HCT116 (cell line): ENCODE data around the gene RIPOR2. TPM values are rescaled to one million over a fixed set of nuclear protein-coding genes. Genes with fewer than 3 reads are reported as not detected.

Source experiments
- ATAC-seq: fragments of 200-7000 bp; cut with Tn5 transposase; 2 replicates; pipeline ENCODE4 v1.9.1; 2020; ENCODE audit warnings: mild to moderate bottlenecking, moderate library complexity
- BruUV-seq: library from RNA; stranded (reverse); fragments of 400-500 nt; replicated peaks from 2 replicates; lab custom pipeline; 2021; lab: Mats Ljungman, UMichigan
- CTCF ChIA-PET: fragments of 300-600 bp; sonication (Branson Sonifier 250); formaldehyde crosslinking; loops from one replicate; lab custom pipeline; 2021; ENCODE audit warnings: antibody characterized with exemption; lab: Charles Lee
- POLR2A ChIA-PET: fragments of 300-600, 350-600 bp; sonication (Branson Sonifier 250); formaldehyde crosslinking; loops from one replicate; lab custom pipeline; 2021; ENCODE audit warnings: antibody characterized with exemption; lab: Charles Lee
- RAD21 ChIA-PET, 2 experiments: fragments of 300-600 bp; sonication (Branson Sonifier 250); formaldehyde crosslinking; loops; one replicate each; lab custom pipeline; 2023; ENCODE audit warnings: low total read pairs in 2 of 2; ENCODE audit not compliant: uncharacterized antibody in 2 of 2, unreplicated experiment in 2 of 2, low non-redundant PET in 1 of 2; lab: Charles Lee
- DNase-seq: peaks from one replicate; pipeline ENCODE4 v3.0.0-alpha.2; 2010; ENCODE audit warnings: low read depth, low spot score
- H2AFZ ChIP-seq: fragments of 200-600 bp; shearing (Covaris generic), sonication (generic); 2 replicates; pipeline ENCODE4 v1.6.1; 2017; ENCODE audit warnings: low read depth, mixed run types, mixed read lengths, antibody characterized with exemption, low read length; ENCODE audit not compliant: poor library complexity, severe bottlenecking
- H3K27ac ChIP-seq: 2 replicates; pipeline ENCODE4 v1.5.1; 2012; ENCODE audit warnings: low read depth, low read length
- H3K27me3 ChIP-seq: fragments of 200-600 bp; sonication (generic); 2 replicates; pipeline ENCODE4 v1.6.1; 2016; ENCODE audit warnings: mixed run types, low read length, mixed read lengths; ENCODE audit not compliant: insufficient read depth
- H3K36me3 ChIP-seq, 2 experiments: fragments of 200-500 bp in 1 of 2; fragments of 200-600 bp in 1 of 2; sonication (Bioruptor generic) in 1 of 2; sonication (generic) in 1 of 2; 2 replicates each; pipeline versions ENCODE4 v1.5.1 to v1.6.1; 2014 to 2016; ENCODE audit warnings: low read length in 2 of 2, inconsistent platforms in 1 of 2, mixed read lengths in 1 of 2, mixed run types in 1 of 2; ENCODE audit not compliant: insufficient read depth in 2 of 2, control insufficient read depth in 1 of 2
- H3K4me1 ChIP-seq, 2 experiments: fragments of 200-600 bp in 1 of 2; sonication (generic) in 1 of 2; 2 replicates each; pipeline versions ENCODE4 v1.5.1 to v1.6.1; 2012 to 2017; ENCODE audit warnings: low read length in 2 of 2, inconsistent platforms in 1 of 2, mild to moderate bottlenecking in 1 of 2, mixed read lengths in 1 of 2, mixed run types in 1 of 2, moderate library complexity in 1 of 2; ENCODE audit not compliant: insufficient read depth in 2 of 2, control insufficient read depth in 1 of 2
- H3K4me2 ChIP-seq: fragments of 200-600 bp; sonication (generic); 2 replicates; pipeline ENCODE4 v1.6.1; 2017; ENCODE audit warnings: mixed run types, low read length, mixed read lengths
- H3K4me3 ChIP-seq, 2 experiments: fragments of 200-600 bp in 1 of 2; sonication (generic) in 1 of 2; replicated peaks in 1 of 2; 2 replicates each; pipeline ENCODE4 v1.5.1; 2011 to 2016; ENCODE audit warnings: low read length in 2 of 2, control low read depth in 1 of 2, low read depth in 1 of 2, mild to moderate bottlenecking in 1 of 2, mixed read lengths in 1 of 2, mixed run types in 1 of 2
- H3K79me2 ChIP-seq: fragments of 200-600 bp; sonication (generic); 2 replicates; pipeline ENCODE4 v1.6.1; 2017; ENCODE audit warnings: mild to moderate bottlenecking, mixed run types, low read length, moderate library complexity, mixed read lengths; ENCODE audit not compliant: insufficient read depth
- H3K9ac ChIP-seq: fragments of 200-600 bp; sonication (generic); 2 replicates; pipeline ENCODE4 v1.6.1; 2016; ENCODE audit warnings: low read length, mixed read lengths
- H3K9me2 ChIP-seq: fragments of 200-600 bp; sonication (generic), shearing (Covaris generic); 2 replicates; pipeline ENCODE4 v1.6.1; 2017; ENCODE audit warnings: mixed run types, mild to moderate bottlenecking, moderate library complexity; ENCODE audit not compliant: insufficient read depth
- H3K9me3 ChIP-seq, 2 experiments: fragments of 200-500 bp in 1 of 2; fragments of 200-600 bp in 1 of 2; sonication (Bioruptor generic) in 1 of 2; sonication (generic) in 1 of 2; 2 replicates each; pipeline ENCODE4 v1.6.1; 2014 to 2017; ENCODE audit warnings: low read length in 2 of 2, mixed read lengths in 2 of 2, inconsistent platforms in 1 of 2, low read depth in 1 of 2, mild to moderate bottlenecking in 1 of 2, mixed run types in 1 of 2, moderate library complexity in 1 of 2; ENCODE audit not compliant: control insufficient read depth in 1 of 2, insufficient read depth in 1 of 2
- H4K20me1 ChIP-seq: fragments of 200-600 bp; sonication (generic), shearing (Covaris generic); 2 replicates; pipeline ENCODE4 v1.6.1; 2017; ENCODE audit warnings: mixed run types, mild to moderate bottlenecking, moderate library complexity; ENCODE audit not compliant: insufficient read depth
- ELF1 ChIP-seq: IDR thresholded peaks from 2 replicates; pipeline ENCODE4 v1.6.1; 2012; ENCODE audit warnings: low read depth, borderline replicate concordance
- EZH2 ChIP-seq: fragments of 200-600 bp; sonication (generic); IDR thresholded peaks from 2 replicates; pipeline ENCODE4 v1.6.1; 2017; ENCODE audit warnings: antibody characterized with exemption, mixed run types
- EZH2phosphoT487 ChIP-seq: fragments of 200-600 bp; IDR thresholded peaks from 2 replicates; pipeline ENCODE4 v1.6.1; 2018; ENCODE audit warnings: antibody characterized with exemption, borderline replicate concordance
- JUND ChIP-seq: IDR thresholded peaks from 2 replicates; pipeline ENCODE4 v1.6.1; 2012
- POLR2A ChIP-seq: IDR thresholded peaks from 2 replicates; pipeline ENCODE4 v1.7.0; 2011; ENCODE audit warnings: borderline replicate concordance; ENCODE audit not compliant: insufficient read depth, insufficient read length; ENCODE audit errors: extremely low read depth
- POLR2AphosphoS5 ChIP-seq: IDR thresholded peaks from 2 replicates; pipeline ENCODE4 v1.6.1; 2011; ENCODE audit warnings: mild to moderate bottlenecking, low read depth, low read length, moderate library complexity
- SIN3A ChIP-seq: IDR thresholded peaks from 2 replicates; pipeline ENCODE4 v1.6.1; 2012; ENCODE audit warnings: low read depth
- SP1 ChIP-seq: IDR thresholded peaks from 2 replicates; pipeline ENCODE4 v1.6.1; 2012; ENCODE audit warnings: low read depth
- SRF ChIP-seq: IDR thresholded peaks from 2 replicates; pipeline ENCODE4 v1.6.1; 2012; ENCODE audit warnings: low read depth
- YY1 ChIP-seq: IDR thresholded peaks from 2 replicates; pipeline ENCODE4 v1.6.1; 2011; ENCODE audit warnings: low read length, low read depth, moderate library complexity, mild to moderate bottlenecking; ENCODE audit not compliant: insufficient replicate concordance; ENCODE audit errors: extremely low read depth
- ZFX ChIP-seq: fragments of 450-650 bp; IDR thresholded peaks from 2 replicates; pipeline ENCODE4 v1.6.1; 2017
- ZNF274 ChIP-seq: fragments of 200-500 bp; sonication (Bioruptor generic); IDR thresholded peaks from 2 replicates; pipeline ENCODE4 v1.6.1; 2014; ENCODE audit warnings: mild to moderate bottlenecking, low read depth, low read length, inconsistent platforms
- intact Hi-C: fragments of 100-400 bp; cut with micrococcal nuclease; formaldehyde crosslinking; loops from 2 replicates; pipeline ENCODE4 v1.10.0; 2022
- total RNA-seq: library from RNA; stranded (reverse); gene quantifications from one replicate; pipeline ENCODE4 v1.2.1, GENCODE V29; 2021; ENCODE audit not compliant: unreplicated experiment
- TF ChIP-seq, protein P1 (sequence below): IDR thresholded peaks from 2 replicates; pipeline ENCODE4 v1.6.1; 2012

The RIPOR2 gene
- total RNA-seq, 1 experiment from 2014 or later = 0.44 TPM

DNA sequence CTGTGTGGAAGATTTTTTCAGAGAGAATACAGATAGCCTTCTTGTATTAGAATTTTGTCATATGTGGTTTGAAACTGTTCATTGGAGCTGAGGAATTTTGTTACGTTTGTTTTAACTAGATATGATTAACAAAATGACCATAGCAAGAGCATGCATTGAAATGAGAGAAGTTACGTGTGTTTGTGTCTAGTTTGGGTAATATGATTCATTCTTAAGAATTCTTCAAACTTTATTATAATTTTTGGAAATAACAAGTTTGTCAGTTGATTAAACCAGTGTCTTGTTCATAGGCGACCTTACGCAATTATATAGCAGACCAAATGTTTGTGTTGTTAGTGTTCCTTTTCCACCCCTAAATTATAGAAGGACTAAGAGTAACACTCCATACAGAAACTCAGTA, 155.6 kb downstream of the RIPOR2 start:
- Histone ChIP-seq H3K4me1 (peaks cover 6 to 13% of the 10 kb centered on the region in 2 experiments; a peak in 3 of 4 replicates), H3K4me2 (no peak overlapping the region), H3K79me2 (peaks cover 92% of the 10 kb centered on the region), H3K27me3 (no peaks in the 10 kb centered on the region), H3K36me3 (peaks cover 48 to 58% of the 10 kb centered on the region in 2 experiments), H3K9me3 (no peaks in the 10 kb centered on the region), H4K20me1 (peaks cover 24% of the 10 kb centered on the region; the same call in 1 of the 2 replicates), H3K9me2 (no peaks in the 10 kb centered on the region), H3K9ac (no peak overlapping the region), H3K27ac (no peak overlapping the region), H2AFZ (no peak overlapping the region), H3K4me3 (no peak overlapping the region)
- ATAC-seq (no peak), DNase-seq (no peak)
- BruUV-seq = no TSS peak
- RAD21 ChIA-PET = no interaction called here
- CTCF ChIA-PET = no interaction called here
- TF ChIP-seq SRF (no peak), ELF1 (no peak), YY1 (no peak), POLR2A (no peak), ZFX (no peak), JUND (no peak), SP1 (no peak)
- intact Hi-C loops = no loop called here
- POLR2A ChIA-PET = no interaction called here

DNA sequence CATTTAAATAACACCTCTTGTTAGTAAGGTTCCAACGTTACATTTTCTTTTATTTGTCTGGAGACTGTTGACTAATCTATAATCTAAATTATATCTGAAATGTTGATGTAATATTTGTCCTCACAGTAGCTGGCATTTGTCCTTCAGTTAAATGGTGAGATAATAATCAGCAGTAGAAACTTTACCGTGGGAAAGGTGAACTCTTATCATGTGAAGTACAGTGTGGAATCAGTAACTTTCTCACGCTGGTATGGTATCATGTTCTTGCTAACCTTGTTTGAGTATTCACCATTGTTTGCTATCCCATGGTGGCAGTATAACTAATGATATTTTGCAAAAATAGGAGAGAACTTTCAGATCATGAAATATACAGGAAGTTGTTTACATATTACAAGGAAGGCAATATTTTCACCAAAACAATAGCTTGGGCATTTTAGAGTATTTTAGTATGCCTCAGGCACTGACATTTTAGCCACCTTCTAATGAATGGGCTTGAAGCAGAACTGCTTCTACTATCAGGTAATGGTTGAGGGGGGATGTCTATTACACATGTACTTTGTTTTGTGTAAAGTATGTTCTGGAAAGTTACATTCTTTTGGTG, 156.2 kb downstream of the RIPOR2 start:
- Histone ChIP-seq H3K9me2 (no peaks in the 10 kb centered on the region), H3K4me1 (peaks cover 6 to 15% of the 10 kb centered on the region in 2 experiments; a peak in 3 of 4 replicates), H3K4me3 (no peak overlapping the region), H3K4me2 (no peak overlapping the region), H3K79me2 (peaks cover 86% of the 10 kb centered on the region), H2AFZ (no peak overlapping the region), H3K27ac (no peak overlapping the region), H3K9ac (no peak overlapping the region), H3K36me3 (peaks cover 42 to 54% of the 10 kb centered on the region in 2 experiments), H3K9me3 (no peaks in the 10 kb centered on the region), H4K20me1 (peaks cover 22% of the 10 kb centered on the region; the same call in 1 of the 2 replicates), H3K27me3 (no peaks in the 10 kb centered on the region)
- ChIA-PET POLR2A (interaction anchor here (0.8 kb wide), 1 partner anchor 9 kb away, joined by 3 read pairs; no protein-coding TSS in a partner anchor), RAD21 (no interaction called here), CTCF (interaction anchor here (1.0 kb wide), 1 partner anchor 239 kb away, joined by 3 read pairs; no protein-coding TSS in a partner anchor)
- DNase-seq (no peak), ATAC-seq (no peak)
- intact Hi-C loops = loop anchor here (10.0 kb wide), 1 partner anchor 375 kb away; the partner anchor contains the start of gene MRS2
- no TSS peak for BruUV-seq
- no peak for TF ChIP-seq POLR2AphosphoS5
- no peak for TF ChIP-seq EZH2
- TF ChIP-seq EZH2phosphoT487 = no peak
- TF ChIP-seq, protein P1, sequence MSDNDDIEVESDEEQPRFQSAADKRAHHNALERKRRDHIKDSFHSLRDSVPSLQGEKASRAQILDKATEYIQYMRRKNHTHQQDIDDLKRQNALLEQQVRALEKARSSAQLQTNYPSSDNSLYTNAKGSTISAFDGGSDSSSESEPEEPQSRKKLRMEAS = no peak
- TF ChIP-seq ZNF274 = no peak
- TF ChIP-seq YY1 = no peak
- TF ChIP-seq SIN3A = no peak
- no peak for TF ChIP-seq SP1
- TF ChIP-seq, all 23 proteins: peak for 0
